HepG2 (cell line): ENCODE data around the gene STX5. TPM values are rescaled to one million over a fixed set of nuclear protein-coding genes. Genes with fewer than 3 reads are reported as not detected.

ENCODE experiments used
- ATM ChIP-seq: fragments of 450-650 bp; IDR thresholded peaks from 2 replicates; pipeline ENCODE4 v1.7.1; 2017; ENCODE audit warnings: mild to moderate bottlenecking, borderline replicate concordance
- BRCA1 ChIP-seq: sonication (generic); formaldehyde crosslinking; IDR thresholded peaks from 2 replicates; pipeline ENCODE4 v1.4.0; 2020; ENCODE audit warnings: missing genetic modification reagents
- FIP1L1 ChIP-seq: fragments of 200-400 bp; formaldehyde crosslinking; IDR thresholded peaks from 2 replicates; pipeline ENCODE4 v1.6.1; 2018; ENCODE audit warnings: low read depth, mild to moderate bottlenecking, low read length, moderate library complexity, borderline replicate concordance; ENCODE audit not compliant: insufficient read depth
- FOXA1 ChIP-seq, 2 experiments: fragments of 450-650 bp in 1 of 2; sonication (generic) in 1 of 2; formaldehyde crosslinking in 1 of 2; IDR thresholded peaks; 2 replicates each; pipeline versions ENCODE4 v1.4.0 to v1.6.1; 2016 to 2020; ENCODE audit warnings: missing genetic modification reagents in 1 of 2
- GFI1 ChIP-seq: sonication (generic); formaldehyde crosslinking; IDR thresholded peaks from 2 replicates; pipeline ENCODE4 v1.5.0; 2020; ENCODE audit warnings: missing genetic modification reagents, mild to moderate bottlenecking, borderline replicate concordance
- KDM3A ChIP-seq: IDR thresholded peaks from 2 replicates; pipeline ENCODE4 v1.6.1; 2018; ENCODE audit warnings: low read depth, missing compliant biosample characterization
- NCOR1 ChIP-seq: fragments of 200-600 bp; sonication (generic); IDR thresholded peaks from 2 replicates; pipeline ENCODE4 v1.7.0; 2017; ENCODE audit warnings: antibody characterized with exemption, low read length, borderline replicate concordance
- SCMH1 ChIP-seq: sonication (generic); formaldehyde crosslinking; IDR thresholded peaks from 2 replicates; pipeline ENCODE4 v1.9.0; 2021; ENCODE audit warnings: missing genetic modification reagents, mild to moderate bottlenecking, borderline replicate concordance
- TBP ChIP-seq: sonication (generic); formaldehyde crosslinking; IDR thresholded peaks from 2 replicates; pipeline ENCODE4 v1.5.0; 2020; ENCODE audit warnings: missing genetic modification reagents
- TBX3 ChIP-seq: fragments of 450-650 bp; IDR thresholded peaks from 2 replicates; pipeline ENCODE4 v1.6.1; 2017; ENCODE audit warnings: antibody characterized with exemption, mild to moderate bottlenecking, inconsistent platforms, borderline replicate concordance
- TCF7 ChIP-seq: sonication (generic); IDR thresholded peaks from 2 replicates; pipeline ENCODE4 v1.6.1; 2016; ENCODE audit warnings: antibody characterized with exemption, low read depth
- TP53 ChIP-seq: sonication (generic); formaldehyde crosslinking; conservative IDR thresholded peaks from 2 replicates; pipeline ENCODE4 v1.4.0; 2020; ENCODE audit warnings: missing genetic modification reagents
- U2AF1 ChIP-seq: fragments of 200-400 bp; formaldehyde crosslinking; optimal IDR thresholded peaks from 2 replicates; pipeline ENCODE3; 2017; ENCODE audit warnings: mild to moderate bottlenecking, low read depth, low read length
- YY1 ChIP-seq: IDR thresholded peaks from 2 replicates; pipeline ENCODE4 v1.6.1; 2011; ENCODE audit warnings: low read length, low read depth, moderate library complexity, mild to moderate bottlenecking; ENCODE audit not compliant: insufficient read depth, insufficient replicate concordance
- ZBTB1 ChIP-seq: sonication (generic); formaldehyde crosslinking; IDR thresholded peaks from 2 replicates; pipeline ENCODE4 v1.4.0; 2020; ENCODE audit warnings: missing genetic modification reagents, borderline replicate concordance
- ZBTB4 ChIP-seq: sonication (generic); formaldehyde crosslinking; IDR thresholded peaks from 2 replicates; pipeline ENCODE4 v1.4.0; 2020; ENCODE audit warnings: missing genetic modification reagents, mild to moderate bottlenecking, borderline replicate concordance
- ZFP1 ChIP-seq: IDR thresholded peaks from 2 replicates; pipeline ENCODE4 v1.6.1; 2016
- ZFP62 ChIP-seq: sonication (generic); formaldehyde crosslinking; IDR thresholded peaks from 2 replicates; pipeline ENCODE4 v1.4.0; 2020; ENCODE audit warnings: missing genetic modification reagents
- ZKSCAN5 ChIP-seq: sonication (generic); formaldehyde crosslinking; IDR thresholded peaks from 2 replicates; pipeline ENCODE4 v1.5.1; 2020; ENCODE audit warnings: mild to moderate bottlenecking, missing genetic modification reagents
- ZNF616 ChIP-seq: sonication (generic); formaldehyde crosslinking; IDR thresholded peaks from 2 replicates; pipeline ENCODE4 v1.5.0; 2020; ENCODE audit warnings: low read depth, mild to moderate bottlenecking, missing genetic modification reagents
- polyA plus RNA-seq, 8 experiments: library from polyadenylated mRNA; depleted of rRNA in 3 of 8; stranded (reverse) in 7 of 8; unstranded in 1 of 8; fragments of >200 nt; fragmentation: Illumina TruSeq in 4 of 8; extraction: Trizol in 4 of 8; gene quantifications; 2 replicates each; pipeline versions ENCODE4 v1.2.1 to v1.2.3, GENCODE V29; 2011 to 2016; ENCODE audit warnings: low read depth in 4 of 8, missing spikeins in 1 of 8, mixed read lengths in 1 of 8; ENCODE audit not compliant: insufficient read depth in 1 of 8
- total RNA-seq, 5 experiments: library from RNA; depleted of rRNA; stranded (reverse); fragments of >200 nt; fragmentation: Illumina TruSeq; extraction: Trizol; gene quantifications; 2 replicates each; pipeline ENCODE4 v1.2.3, GENCODE V29; 2016; ENCODE audit warnings: low read depth in 1 of 5
- TF ChIP-seq, protein P1 (sequence below): sonication (generic); formaldehyde crosslinking; IDR thresholded peaks from 2 replicates; pipeline ENCODE4 v1.4.0; 2020; ENCODE audit warnings: missing genetic modification reagents
- TF ChIP-seq, protein P2 (sequence below): sonication (generic); formaldehyde crosslinking; IDR thresholded peaks from 2 replicates; pipeline ENCODE4 v1.4.0; 2020; ENCODE audit warnings: mild to moderate bottlenecking, low read depth, missing genetic modification reagents
- TF ChIP-seq, protein P3 (sequence below): sonication (generic); formaldehyde crosslinking; IDR thresholded peaks from 2 replicates; pipeline ENCODE4 v1.8.0; 2022; ENCODE audit warnings: mild to moderate bottlenecking, missing genetic modification reagents

The STX5 gene
- total and polyA plus RNA-seq, 2 of the 13 experiments (the other 11 are each of a cell fraction or from before 2014, with no cell fraction given) = 26.9 to 30.0 TPM

- no peak for TF ChIP-seq ZFP62
- TF ChIP-seq TCF7 = no peak
- peak; percentile 51; the same call in 1 of the 2 replicates for TF ChIP-seq GFI1
- peak; percentile 60; the same call in 1 of the 2 replicates for TF ChIP-seq KDM3A (CRISPR knock-in tag)
- TF ChIP-seq BRCA1 (CRISPR knock-in tag) = 0 out of 2 replicates have a peak, but pooled peaks have one; percentile 46
- no peak for TF ChIP-seq ZKSCAN5 (CRISPR knock-in tag)
- 0 out of 2 replicates have a peak, but pooled peaks have one; percentile 26 for TF ChIP-seq FIP1L1
- TF ChIP-seq ZBTB1 (CRISPR knock-in tag) = no peak
- TF ChIP-seq, protein P1, sequence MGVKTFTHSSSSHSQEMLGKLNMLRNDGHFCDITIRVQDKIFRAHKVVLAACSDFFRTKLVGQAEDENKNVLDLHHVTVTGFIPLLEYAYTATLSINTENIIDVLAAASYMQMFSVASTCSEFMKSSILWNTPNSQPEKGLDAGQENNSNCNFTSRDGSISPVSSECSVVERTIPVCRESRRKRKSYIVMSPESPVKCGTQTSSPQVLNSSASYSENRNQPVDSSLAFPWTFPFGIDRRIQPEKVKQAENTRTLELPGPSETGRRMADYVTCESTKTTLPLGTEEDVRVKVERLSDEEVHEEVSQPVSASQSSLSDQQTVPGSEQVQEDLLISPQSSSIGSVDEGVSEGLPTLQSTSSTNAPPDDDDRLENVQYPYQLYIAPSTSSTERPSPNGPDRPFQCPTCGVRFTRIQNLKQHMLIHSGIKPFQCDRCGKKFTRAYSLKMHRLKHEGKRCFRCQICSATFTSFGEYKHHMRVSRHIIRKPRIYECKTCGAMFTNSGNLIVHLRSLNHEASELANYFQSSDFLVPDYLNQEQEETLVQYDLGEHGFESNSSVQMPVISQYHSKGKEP (CRISPR knock-in tag) = no peak
- no peak for TF ChIP-seq TP53
- peak; percentile 74; the same call in 1 of the 2 replicates for TF ChIP-seq ZBTB4
- no peak for TF ChIP-seq ATM
- no peak for TF ChIP-seq TBP (CRISPR knock-in tag)
- TF ChIP-seq, protein P2, sequence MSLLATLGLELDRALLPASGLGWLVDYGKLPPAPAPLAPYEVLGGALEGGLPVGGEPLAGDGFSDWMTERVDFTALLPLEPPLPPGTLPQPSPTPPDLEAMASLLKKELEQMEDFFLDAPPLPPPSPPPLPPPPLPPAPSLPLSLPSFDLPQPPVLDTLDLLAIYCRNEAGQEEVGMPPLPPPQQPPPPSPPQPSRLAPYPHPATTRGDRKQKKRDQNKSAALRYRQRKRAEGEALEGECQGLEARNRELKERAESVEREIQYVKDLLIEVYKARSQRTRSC (CRISPR knock-in tag) = no peak
- no peak for TF ChIP-seq ZNF616 (CRISPR knock-in tag)
- TF ChIP-seq, protein P3, sequence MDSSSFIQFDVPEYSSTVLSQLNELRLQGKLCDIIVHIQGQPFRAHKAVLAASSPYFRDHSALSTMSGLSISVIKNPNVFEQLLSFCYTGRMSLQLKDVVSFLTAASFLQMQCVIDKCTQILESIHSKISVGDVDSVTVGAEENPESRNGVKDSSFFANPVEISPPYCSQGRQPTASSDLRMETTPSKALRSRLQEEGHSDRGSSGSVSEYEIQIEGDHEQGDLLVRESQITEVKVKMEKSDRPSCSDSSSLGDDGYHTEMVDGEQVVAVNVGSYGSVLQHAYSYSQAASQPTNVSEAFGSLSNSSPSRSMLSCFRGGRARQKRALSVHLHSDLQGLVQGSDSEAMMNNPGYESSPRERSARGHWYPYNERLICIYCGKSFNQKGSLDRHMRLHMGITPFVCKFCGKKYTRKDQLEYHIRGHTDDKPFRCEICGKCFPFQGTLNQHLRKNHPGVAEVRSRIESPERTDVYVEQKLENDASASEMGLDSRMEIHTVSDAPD (CRISPR knock-in tag) = peak; percentile 73
- peak; percentile 74 for TF ChIP-seq YY1
- TF ChIP-seq NCOR1 = 0 out of 2 replicates have a peak, but pooled peaks have one; percentile 23
- TF ChIP-seq U2AF1 = peak; percentile 52
- no peak for TF ChIP-seq FOXA1 (IDR thresholded peaks at IDR 0.05)
- no peak; the same call in 1 of the 2 replicates for TF ChIP-seq FOXA1 (CRISPR knock-in tag; IDR thresholded peaks at IDR 0.05)
- TF ChIP-seq ZFP1 (CRISPR knock-in tag) = no peak
- no peak for TF ChIP-seq TBX3
- no peak for TF ChIP-seq SCMH1 (CRISPR knock-in tag)
Observed at GRCh38 chr11:62880803-62881578, 49.1 kb upstream of the STX5 start, which contains the start of gene SLC3A2 (continued).
